Limb (tissue), 2 donors: ENCODE measurements around the gene SLFN12L.
"Not testable (repeated sequence)": the region's sequence is repeated elsewhere in the genome, so short reads cannot be mapped to it uniquely, and the experiment has no call there.

Source experiments
- DNase-seq, 2 donors: peaks; one replicate each; pipeline ENCODE4 v3.0.0-alpha.2; 2016; ENCODE audit errors: extremely low spot score in 2 of 2

The SLFN12L gene

GRCh38 chr17:35496451-35497290, 40.8 kb downstream of the SLFN12L start:
- DNase-seq: no peak

- DNase-seq: no peak
These were observed 44.4 kb downstream of the SLFN12L start for GRCh38 chr17:35493040-35493439.

- no peak for DNase-seq
These were observed 46.1 kb downstream of the SLFN12L start for GRCh38 chr17:35491417-35491816.

- no peak for DNase-seq
These were observed 47.5 kb downstream of the SLFN12L start for GRCh38 chr17:35489944-35490343.

- DNase-seq: no peak
These were observed 48.5 kb downstream of the SLFN12L start for GRCh38 chr17:35488991-35489390.

- DNase-seq: peak in 1 of 2 donors; percentile 53
These were observed 50.4 kb downstream of the SLFN12L start for GRCh38 chr17:35486920-35487732.

- DNase-seq: no peak
These were observed 58.2 kb downstream of the SLFN12L start for GRCh38 chr17:35479271-35479670.

GRCh38 chr17:35477248-35477647, 60.2 kb downstream of the SLFN12L start:
- DNase-seq: no peak

GRCh38 chr17:35476283-35476820, 61.1 kb downstream of the SLFN12L start:
- no peak for DNase-seq

- DNase-seq: no peak
These were observed 69.0 kb downstream of the SLFN12L start for GRCh38 chr17:35468475-35468874.

GRCh38 chr17:35467824-35468223, 69.7 kb downstream of the SLFN12L start:
- DNase-seq: no peak

GRCh38 chr17:35460354-35460851, 77.1 kb downstream of the SLFN12L start:
- DNase-seq: peak in 1 of 2 donors; percentile 34

- DNase-seq: not testable (repeated sequence)
These were observed 83.4 kb downstream of the SLFN12L start for GRCh38 chr17:35454035-35454434.

- no peak for DNase-seq
These were observed 84.3 kb downstream of the SLFN12L start for GRCh38 chr17:35453171-35453570.

- DNase-seq: peak in 1 of 2 donors; percentile 49
These were observed 88.0 kb downstream of the SLFN12L start for GRCh38 chr17:35449371-35449931.

- DNase-seq: peak in 1 of 2 donors; percentile 53
These were observed 88.6 kb downstream of the SLFN12L start for GRCh38 chr17:35448899-35449227.

- peak; percentile 51 to 63 for DNase-seq
These were observed 89.1 kb downstream of the SLFN12L start, which contains the start of gene SLFN13 for GRCh38 chr17:35448214-35448898. TSS of gene SLFN13 (minus strand) at chr17:35448766. CDS start at chr17:35445680, 3,086 bp downstream.

- peak; percentile 30 to 34 for DNase-seq
These were observed 90.0 kb downstream of the SLFN12L start for GRCh38 chr17:35447499-35447898.

- DNase-seq: no peak
These were observed 99.0 kb downstream of the SLFN12L start for GRCh38 chr17:35438433-35438832.

GRCh38 chr17:35433075-35433894, 104.2 kb downstream of the SLFN12L start:
- peak; percentile 52 to 82 for DNase-seq
